ENCODE results near the gene ANKRD11.
"Not testable (repeated sequence)": the region's sequence is repeated elsewhere in the genome, so short reads cannot be mapped to it uniquely, and the experiment has no call there.

Gene ANKRD11

GRCh38 chr16:89311636-89312035 is 178.7 kb downstream of the ANKRD11 start:
- DNase-seq: no peak

DNA sequence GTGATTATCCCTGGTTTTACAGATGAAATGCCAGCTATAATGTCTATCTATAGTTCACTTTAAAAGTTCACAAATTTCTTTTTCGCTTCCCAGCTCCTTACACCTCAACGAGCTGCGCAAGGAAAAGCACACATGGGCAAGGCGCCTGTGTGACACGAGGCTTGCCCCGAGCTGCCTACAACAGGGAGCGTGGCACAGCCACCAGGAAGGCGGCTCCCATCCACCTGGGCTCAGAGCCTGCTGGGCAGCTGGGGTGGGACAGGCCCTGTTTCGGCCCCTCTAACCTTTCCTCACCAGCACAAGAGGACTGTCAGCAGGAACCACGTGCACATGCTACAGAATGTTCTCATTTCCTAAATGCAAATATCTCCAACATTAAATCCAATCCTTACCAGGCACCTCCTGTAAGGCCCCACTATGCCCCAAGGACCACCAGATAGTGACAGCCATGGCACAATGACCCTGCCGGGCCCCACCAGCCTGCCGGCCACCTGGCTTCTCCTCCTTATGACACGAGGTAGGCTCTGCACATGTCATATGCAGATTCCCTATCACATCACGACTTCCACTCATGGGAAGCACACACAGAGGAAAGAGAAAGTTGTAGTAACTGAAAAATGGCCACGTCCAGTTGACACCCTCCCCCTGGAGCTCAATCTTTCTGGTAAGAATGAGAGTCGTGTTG is 180.8 kb downstream of the ANKRD11 start:
- no peak for DNase-seq

- DNase-seq: no peak
Measured at GRCh38 chr16:89308391-89309333, 181.7 kb downstream of the ANKRD11 start.

DNA sequence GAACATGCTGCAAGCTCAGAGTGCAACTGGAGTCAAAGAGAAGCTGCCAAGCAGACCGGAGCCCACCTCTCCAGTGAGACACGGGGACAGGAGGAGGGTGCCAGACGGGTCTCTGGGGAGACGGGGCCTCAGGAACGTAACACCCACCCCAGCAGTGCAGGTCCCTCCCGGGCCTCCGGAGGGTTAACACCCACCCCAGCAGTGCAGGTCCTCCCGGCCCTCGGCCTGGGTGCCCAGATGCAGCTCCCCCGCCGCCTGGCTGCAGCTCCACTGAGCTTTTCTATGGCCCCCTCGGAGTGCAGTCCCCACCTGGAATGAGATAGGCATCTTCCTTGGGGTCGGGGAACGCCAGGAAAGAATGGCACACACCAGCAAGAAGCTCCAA is 182.9 kb downstream of the ANKRD11 start:
- DNase-seq: no peak

- DNase-seq: not testable (repeated sequence)
Measured at GRCh38 chr16:89306457-89307420, 183.6 kb downstream of the ANKRD11 start.

DNA sequence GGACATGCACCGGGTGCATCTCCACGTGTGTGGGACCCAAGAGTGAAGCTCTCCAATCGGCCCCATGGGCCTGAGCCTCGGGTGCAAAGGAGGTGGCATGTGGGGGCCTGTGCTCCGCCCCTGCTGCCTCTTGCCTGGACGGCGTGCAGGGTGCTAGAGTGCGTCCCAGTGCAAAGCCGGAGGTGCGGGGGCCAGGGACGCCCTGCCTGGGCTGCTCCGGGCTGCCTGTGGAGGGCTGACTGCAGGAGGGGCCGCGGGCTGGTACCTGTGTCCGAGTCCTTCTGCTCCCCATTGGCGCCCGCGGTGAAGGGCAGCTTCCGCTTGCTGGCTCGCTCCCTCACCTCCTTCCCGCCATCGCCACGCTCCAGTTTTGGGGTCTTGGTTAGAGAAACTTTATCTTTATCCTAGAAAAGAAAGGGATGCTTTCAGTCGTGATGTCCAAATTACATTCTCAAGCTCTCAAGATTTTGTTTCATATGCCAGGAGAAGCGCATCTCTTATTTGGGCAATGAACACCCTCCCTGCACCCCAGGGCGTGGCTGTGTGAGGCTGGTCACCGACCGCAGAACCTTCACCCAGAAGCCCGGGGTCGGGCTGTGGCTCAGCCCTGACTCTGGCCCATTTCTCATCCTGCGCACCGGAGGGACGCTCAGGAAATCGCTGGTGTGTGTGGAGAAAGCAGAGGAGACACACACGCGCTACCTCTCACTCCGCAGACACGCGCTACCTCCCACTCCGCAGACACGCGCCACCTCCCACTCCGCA is 185.2 kb downstream of the ANKRD11 start:
- DNase-seq: no peak

- DNase-seq: no peak
Measured at GRCh38 chr16:89304181-89304851, 186.0 kb downstream of the ANKRD11 start.

GRCh38 chr16:89303617-89304016 is 186.7 kb downstream of the ANKRD11 start:
- DNase-seq: no peak

GRCh38 chr16:89300976-89301360 is 189.4 kb downstream of the ANKRD11 start:
- no peak for DNase-seq

DNA sequence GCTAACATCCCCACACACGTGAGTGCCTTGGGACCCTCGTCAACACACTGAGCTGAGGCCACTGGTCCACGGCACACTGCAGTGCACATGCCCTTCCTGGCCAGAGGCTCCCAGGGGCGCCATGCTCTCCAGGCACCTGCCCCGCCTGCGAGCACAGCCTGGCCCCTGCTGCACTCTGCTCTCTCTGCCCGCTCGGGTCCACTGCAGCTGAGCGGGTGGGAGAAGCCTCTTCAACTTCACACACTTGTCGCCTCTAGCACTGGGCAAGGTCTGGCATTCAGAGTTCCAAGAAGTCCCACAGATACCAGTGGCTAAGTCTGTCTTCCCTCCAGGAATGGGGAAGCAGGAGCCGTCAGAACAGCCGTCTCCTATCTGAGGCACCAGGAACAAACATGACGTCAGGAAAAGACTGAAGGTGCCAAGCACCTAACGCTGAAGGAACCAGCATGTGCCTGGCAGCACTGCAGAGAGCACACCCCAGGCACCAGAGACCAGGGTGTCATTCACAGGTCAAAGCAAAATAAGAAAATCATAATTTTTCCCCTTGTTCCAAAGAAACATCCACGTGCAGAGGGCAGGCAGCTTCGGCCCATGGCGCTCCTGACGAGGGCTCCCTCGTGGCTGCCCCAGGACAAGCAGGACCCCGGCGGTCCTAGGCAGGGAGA is 189.9 kb downstream of the ANKRD11 start:
- no peak for DNase-seq

GRCh38 chr16:89299357-89300111 is 190.8 kb downstream of the ANKRD11 start:
- not testable (repeated sequence) for DNase-seq

DNA sequence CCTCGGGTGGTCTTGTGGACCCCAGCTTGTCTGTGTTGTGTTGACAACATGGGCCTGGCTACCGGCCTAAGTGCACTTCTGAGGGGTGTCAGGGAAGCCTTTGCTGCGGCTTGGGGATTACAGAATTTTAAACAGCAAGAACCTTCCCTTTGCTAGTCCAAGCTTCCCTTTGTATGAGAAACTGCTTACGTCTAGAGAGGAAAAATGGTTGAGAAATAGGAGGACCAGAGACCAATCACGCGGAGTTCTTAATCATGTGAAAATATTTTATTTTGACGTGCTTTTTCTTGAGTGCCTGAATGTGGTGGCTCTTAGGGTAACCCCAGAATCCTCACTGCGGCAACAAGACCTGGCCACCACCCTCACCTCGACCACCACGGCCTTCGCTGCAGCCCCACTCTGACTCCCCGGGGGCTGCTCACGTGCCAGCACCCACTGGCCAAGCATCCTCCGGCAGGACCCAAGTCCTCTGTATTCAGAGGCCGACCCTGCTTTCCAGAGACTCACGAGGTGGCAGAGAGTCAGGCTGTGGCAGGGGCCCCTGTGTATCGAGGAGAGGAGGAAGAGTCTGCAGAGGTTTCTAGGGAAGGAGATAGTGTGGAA is 191.6 kb downstream of the ANKRD11 start:
- no peak for DNase-seq

- DNase-seq: no peak
Measured at GRCh38 chr16:89297910-89298545, 192.3 kb downstream of the ANKRD11 start.

- no peak for DNase-seq
Measured at GRCh38 chr16:89297156-89297874, 193.0 kb downstream of the ANKRD11 start.

DNA sequence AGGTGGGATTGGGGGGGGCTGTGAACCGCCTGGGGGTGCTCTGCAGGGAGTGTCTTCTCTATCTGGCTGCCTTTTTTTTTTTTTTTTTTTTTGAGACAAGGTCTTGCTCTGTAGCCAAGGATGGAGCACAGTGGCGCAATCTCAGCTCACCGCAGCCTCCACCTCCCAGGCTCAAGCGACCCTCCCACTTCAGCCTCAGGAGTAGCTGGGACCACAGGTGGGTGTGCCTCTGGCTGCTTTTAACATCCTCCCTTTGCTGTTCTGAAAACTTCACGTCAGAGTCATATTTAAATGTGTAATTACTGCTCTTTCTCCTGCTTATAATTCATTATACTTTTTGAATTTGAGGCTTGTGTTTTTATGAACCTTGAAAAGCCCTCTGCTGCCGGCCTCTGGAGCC is 194.4 kb downstream of the ANKRD11 start:
- no peak for DNase-seq

DNA sequence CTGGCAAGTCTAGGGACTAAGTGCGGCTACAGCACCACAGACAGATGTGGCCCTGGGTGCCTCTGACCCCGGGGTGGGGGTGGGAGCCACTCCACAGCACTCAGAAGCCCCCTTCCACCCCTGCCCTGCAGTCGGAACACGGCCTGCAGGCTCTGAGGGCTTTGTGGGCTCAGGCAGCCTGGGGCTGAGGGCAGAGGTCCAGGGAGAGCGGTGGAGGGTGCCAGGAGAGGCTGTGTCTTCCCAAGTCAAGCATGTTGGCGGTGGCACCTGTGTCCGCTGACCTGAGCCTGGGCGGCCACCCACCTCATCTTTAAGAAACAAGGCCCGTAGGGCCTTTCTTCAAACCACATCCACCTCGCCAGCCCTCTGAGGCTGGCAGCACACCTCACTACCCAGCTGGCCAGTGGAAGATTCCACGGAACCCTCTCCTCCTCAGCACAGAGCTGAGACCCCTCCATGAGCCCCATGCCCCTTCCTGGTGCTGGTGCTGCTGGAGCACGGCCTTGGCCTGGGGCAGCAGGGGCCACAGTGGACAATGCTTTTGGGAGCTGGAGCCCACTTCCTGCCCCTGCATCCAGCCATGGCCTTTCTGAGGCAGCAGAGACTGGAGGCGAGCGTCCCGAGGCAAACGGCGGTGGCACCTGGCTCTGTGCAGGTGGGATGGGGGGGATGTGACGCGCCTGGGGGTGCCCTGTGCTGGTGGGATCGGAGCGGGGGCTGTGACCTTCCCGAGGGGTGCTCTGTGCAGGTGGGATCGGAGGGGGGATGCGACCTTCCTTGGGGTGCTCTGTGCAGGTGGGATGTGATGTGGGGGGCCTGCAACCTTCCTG is 195.1 kb downstream of the ANKRD11 start:
- DNase-seq: no peak

- DNase-seq: no peak
Measured at GRCh38 chr16:89294486-89294885, 195.9 kb downstream of the ANKRD11 start.
